ENCODE measurements around the gene PASK.

DNA sequence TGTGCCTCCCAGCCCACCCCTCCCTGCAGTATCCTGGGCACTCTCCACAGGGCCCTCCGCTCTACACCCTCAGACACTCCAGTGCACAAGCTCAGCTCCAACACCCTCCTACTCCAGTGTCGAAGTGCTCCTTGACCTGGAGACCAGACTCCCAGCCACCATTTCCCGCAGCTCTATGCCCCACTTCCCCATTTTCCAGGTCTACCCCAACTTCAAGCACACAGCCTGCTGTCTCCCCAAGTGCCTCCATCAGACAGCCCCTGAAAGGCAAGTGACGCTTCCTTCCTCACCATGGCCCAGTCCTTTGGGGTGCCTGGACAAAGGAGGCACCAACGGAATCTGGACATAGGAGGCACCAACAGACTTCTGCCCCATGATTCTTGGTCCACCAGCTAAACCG is 7.2 kb downstream of the PASK start:
- TF ChIP-seq POLR2A (IDR thresholded peaks at IDR 0.05) (no peak), POLR2AphosphoS5 (IDR thresholded peaks at IDR 0.05) (no peak), EP300 (IDR thresholded peaks at IDR 0.05) (no peak)
- TF ChIP-seq, protein P1, sequence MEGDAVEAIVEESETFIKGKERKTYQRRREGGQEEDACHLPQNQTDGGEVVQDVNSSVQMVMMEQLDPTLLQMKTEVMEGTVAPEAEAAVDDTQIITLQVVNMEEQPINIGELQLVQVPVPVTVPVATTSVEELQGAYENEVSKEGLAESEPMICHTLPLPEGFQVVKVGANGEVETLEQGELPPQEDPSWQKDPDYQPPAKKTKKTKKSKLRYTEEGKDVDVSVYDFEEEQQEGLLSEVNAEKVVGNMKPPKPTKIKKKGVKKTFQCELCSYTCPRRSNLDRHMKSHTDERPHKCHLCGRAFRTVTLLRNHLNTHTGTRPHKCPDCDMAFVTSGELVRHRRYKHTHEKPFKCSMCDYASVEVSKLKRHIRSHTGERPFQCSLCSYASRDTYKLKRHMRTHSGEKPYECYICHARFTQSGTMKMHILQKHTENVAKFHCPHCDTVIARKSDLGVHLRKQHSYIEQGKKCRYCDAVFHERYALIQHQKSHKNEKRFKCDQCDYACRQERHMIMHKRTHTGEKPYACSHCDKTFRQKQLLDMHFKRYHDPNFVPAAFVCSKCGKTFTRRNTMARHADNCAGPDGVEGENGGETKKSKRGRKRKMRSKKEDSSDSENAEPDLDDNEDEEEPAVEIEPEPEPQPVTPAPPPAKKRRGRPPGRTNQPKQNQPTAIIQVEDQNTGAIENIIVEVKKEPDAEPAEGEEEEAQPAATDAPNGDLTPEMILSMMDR (IDR thresholded peaks at IDR 0.05): no peak

Measured in sigmoid colon (tissue), 4 donors.